ENCODE data around the gene TNFAIP8L1.

TNFAIP8L1 gene

DNA sequence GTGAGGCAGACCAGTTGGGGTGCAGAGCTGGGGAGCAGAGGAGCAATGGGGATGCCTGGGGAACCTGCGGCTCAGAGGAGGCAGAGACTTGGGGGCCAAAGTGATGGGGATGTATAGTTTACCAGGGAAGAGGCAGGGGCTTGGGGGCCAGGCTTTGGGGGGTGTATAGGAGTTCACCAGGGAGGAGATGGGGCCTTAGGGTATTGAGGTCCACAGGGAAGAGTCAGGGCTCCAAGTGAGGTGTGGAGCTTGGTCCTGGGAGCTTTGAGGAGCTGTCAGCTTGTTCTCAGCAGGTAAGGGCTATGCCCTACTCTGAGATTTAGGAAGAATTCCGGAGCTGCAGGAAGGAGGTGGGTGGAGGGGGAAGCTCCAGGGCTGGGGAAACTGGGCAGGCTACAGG is 10.8 kb downstream of the TNFAIP8L1 start:
- Histone ChIP-seq H3K4me1 (ENCODE audit: insufficient read depth, low read length, poor library complexity, severe bottlenecking) (no peaks in the 10 kb centered on the region), H3K9me3 (ENCODE audit: insufficient read depth, low read depth, low read length) (no peaks in the 10 kb centered on the region), H4K20me1 (ENCODE audit: insufficient read depth, low read length, poor library complexity, severe bottlenecking) (no peaks in the 10 kb centered on the region), H3K4me2 (ENCODE audit: low read depth, low read length, poor library complexity, severe bottlenecking) (no peak overlapping the region), H3F3A (ENCODE audit: low read depth) (no peaks in the 10 kb centered on the region), H3K9me2 (replicated peaks; ENCODE audit: low read depth, low read length) (no peaks in the 10 kb centered on the region), H3K4me3 (ENCODE audit: low read length, poor library complexity, severe bottlenecking) (no peak overlapping the region), H3K27me3 (ENCODE audit: insufficient read depth, low read length, poor library complexity, severe bottlenecking) (no peaks in the 10 kb centered on the region), H3K79me2 (ENCODE audit: insufficient read depth, low read length) (peaks cover 10% of the 10 kb centered on the region; the same call in 1 of the 2 replicates), H3K36me3 (ENCODE audit: insufficient read depth, low read length) (peaks cover 19% of the 10 kb centered on the region; the same call in 1 of the 2 replicates), H3K9ac (ENCODE audit: low read depth, low read length, poor library complexity, severe bottlenecking) (no peak overlapping the region), H2AFZ (ENCODE audit: low read length) (no peak overlapping the region)
- TF ChIP-seq EZH2phosphoT487 (IDR thresholded peaks at IDR 0.05; ENCODE audit: borderline replicate concordance) = no peak
- TF ChIP-seq, protein P1, sequence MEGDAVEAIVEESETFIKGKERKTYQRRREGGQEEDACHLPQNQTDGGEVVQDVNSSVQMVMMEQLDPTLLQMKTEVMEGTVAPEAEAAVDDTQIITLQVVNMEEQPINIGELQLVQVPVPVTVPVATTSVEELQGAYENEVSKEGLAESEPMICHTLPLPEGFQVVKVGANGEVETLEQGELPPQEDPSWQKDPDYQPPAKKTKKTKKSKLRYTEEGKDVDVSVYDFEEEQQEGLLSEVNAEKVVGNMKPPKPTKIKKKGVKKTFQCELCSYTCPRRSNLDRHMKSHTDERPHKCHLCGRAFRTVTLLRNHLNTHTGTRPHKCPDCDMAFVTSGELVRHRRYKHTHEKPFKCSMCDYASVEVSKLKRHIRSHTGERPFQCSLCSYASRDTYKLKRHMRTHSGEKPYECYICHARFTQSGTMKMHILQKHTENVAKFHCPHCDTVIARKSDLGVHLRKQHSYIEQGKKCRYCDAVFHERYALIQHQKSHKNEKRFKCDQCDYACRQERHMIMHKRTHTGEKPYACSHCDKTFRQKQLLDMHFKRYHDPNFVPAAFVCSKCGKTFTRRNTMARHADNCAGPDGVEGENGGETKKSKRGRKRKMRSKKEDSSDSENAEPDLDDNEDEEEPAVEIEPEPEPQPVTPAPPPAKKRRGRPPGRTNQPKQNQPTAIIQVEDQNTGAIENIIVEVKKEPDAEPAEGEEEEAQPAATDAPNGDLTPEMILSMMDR (conservative IDR thresholded peaks at IDR 0.05; ENCODE audit: low read length) = no peak

DNA sequence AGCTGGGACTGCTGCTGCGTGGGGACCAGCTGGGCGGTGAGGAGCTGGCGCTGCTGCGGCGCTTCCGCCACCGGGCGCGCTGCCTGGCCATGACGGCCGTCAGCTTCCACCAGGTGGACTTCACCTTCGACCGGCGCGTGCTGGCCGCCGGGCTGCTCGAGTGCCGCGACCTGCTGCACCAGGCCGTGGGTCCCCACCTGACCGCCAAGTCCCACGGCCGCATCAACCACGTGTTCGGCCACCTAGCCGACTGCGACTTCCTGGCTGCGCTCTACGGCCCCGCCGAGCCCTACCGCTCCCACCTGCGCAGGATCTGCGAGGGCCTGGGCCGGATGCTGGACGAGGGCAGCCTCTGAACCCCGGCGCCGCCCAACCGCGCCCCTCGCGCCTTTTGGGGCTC is 12.8 kb downstream of the TNFAIP8L1 start:
- Histone ChIP-seq H3K79me2 (ENCODE audit: insufficient read depth, low read length) (peaks cover 10% of the 10 kb centered on the region; the same call in 1 of the 2 replicates), H3K9ac (ENCODE audit: low read depth, low read length, poor library complexity, severe bottlenecking) (no peak overlapping the region), H2AFZ (ENCODE audit: low read length) (no peak overlapping the region), H3K9me3 (ENCODE audit: insufficient read depth, low read depth, low read length) (no peaks in the 10 kb centered on the region), H3K36me3 (ENCODE audit: insufficient read depth, low read length) (peaks cover 26% of the 10 kb centered on the region; the same call in 1 of the 2 replicates), H3K4me1 (ENCODE audit: insufficient read depth, low read length, poor library complexity, severe bottlenecking) (no peaks in the 10 kb centered on the region), H3K4me2 (ENCODE audit: low read depth, low read length, poor library complexity, severe bottlenecking) (no peak overlapping the region), H3F3A (ENCODE audit: low read depth) (no peaks in the 10 kb centered on the region), H4K20me1 (ENCODE audit: insufficient read depth, low read length, poor library complexity, severe bottlenecking) (no peaks in the 10 kb centered on the region), H3K4me3 (ENCODE audit: low read length, poor library complexity, severe bottlenecking) (no peak overlapping the region), H3K9me2 (replicated peaks; ENCODE audit: low read depth, low read length) (no peaks in the 10 kb centered on the region), H3K27me3 (ENCODE audit: insufficient read depth, low read length, poor library complexity, severe bottlenecking) (no peaks in the 10 kb centered on the region)
- TF ChIP-seq, protein P1 (conservative IDR thresholded peaks at IDR 0.05; ENCODE audit: low read length) = no peak
- no peak for TF ChIP-seq EZH2phosphoT487 (IDR thresholded peaks at IDR 0.05; ENCODE audit: borderline replicate concordance)

DNA sequence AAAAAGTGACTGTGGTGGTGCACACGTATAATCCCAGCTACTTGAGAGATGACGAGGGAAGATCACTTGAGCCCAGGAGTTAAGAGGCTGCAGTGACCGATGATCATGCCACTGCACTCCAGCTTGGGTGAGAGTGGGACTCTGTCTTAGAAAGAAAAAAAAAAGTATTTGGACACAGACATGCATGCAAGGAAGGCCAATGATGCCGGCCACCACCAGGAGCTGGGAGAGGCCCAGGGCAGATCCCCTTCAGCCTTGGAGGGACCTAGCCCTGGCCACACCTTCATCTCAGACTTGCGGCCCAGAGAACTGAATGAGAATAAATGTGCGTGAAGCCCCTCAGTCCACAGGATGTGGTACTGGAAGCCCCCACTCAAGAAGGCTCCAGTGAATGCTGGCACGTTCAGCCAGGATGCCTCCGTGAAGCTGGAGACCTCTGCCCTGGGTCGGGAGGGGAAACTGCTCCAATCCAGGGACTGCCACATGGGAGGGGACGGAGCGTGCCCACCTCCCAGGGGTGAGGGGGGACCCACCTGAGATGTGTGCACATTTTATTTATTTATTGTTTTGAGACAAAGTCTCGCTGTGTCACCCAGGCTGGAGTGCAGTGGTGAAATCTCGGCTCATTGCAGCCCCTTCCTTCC is 14.6 kb downstream of the TNFAIP8L1 start:
- Histone ChIP-seq H3K9me2 (replicated peaks; ENCODE audit: low read depth, low read length) (no peaks in the 10 kb centered on the region), H3K9me3 (ENCODE audit: insufficient read depth, low read depth, low read length) (no peaks in the 10 kb centered on the region), H2AFZ (ENCODE audit: low read length) (no peak overlapping the region), H3K4me2 (ENCODE audit: low read depth, low read length, poor library complexity, severe bottlenecking) (no peak overlapping the region), H3K36me3 (ENCODE audit: insufficient read depth, low read length) (peaks cover 38% of the 10 kb centered on the region; the same call in 1 of the 2 replicates), H3K27me3 (ENCODE audit: insufficient read depth, low read length, poor library complexity, severe bottlenecking) (no peaks in the 10 kb centered on the region), H3K9ac (ENCODE audit: low read depth, low read length, poor library complexity, severe bottlenecking) (no peak overlapping the region), H4K20me1 (ENCODE audit: insufficient read depth, low read length, poor library complexity, severe bottlenecking) (no peaks in the 10 kb centered on the region), H3K79me2 (ENCODE audit: insufficient read depth, low read length) (peaks cover 5% of the 10 kb centered on the region; the same call in 1 of the 2 replicates), H3K4me1 (ENCODE audit: insufficient read depth, low read length, poor library complexity, severe bottlenecking) (no peaks in the 10 kb centered on the region), H3K4me3 (ENCODE audit: low read length, poor library complexity, severe bottlenecking) (no peak overlapping the region), H3F3A (ENCODE audit: low read depth) (no peaks in the 10 kb centered on the region)
- TF ChIP-seq, protein P1 (conservative IDR thresholded peaks at IDR 0.05; ENCODE audit: low read length) = no peak
- TF ChIP-seq EZH2phosphoT487 (IDR thresholded peaks at IDR 0.05; ENCODE audit: borderline replicate concordance) = no peak

Data from Loucy (cell line).